CD4-positive, alpha-beta T cell treated with Interleukin-4 for 1 hour (primary cell): ENCODE data around the gene ULK4.
"Not testable (repeated sequence)": the region's sequence is repeated elsewhere in the genome, so short reads cannot be mapped to it uniquely, and the experiment has no call there.

Experiments
- DNase-seq, 2 donors: peaks; one replicate each; pipeline ENCODE4 v3.0.0-alpha.2; 2020 to 2022

The ULK4 gene

GRCh38 chr3:41478278-41478677, 483.6 kb downstream of the ULK4 start:
- DNase-seq, result no peak

DNA sequence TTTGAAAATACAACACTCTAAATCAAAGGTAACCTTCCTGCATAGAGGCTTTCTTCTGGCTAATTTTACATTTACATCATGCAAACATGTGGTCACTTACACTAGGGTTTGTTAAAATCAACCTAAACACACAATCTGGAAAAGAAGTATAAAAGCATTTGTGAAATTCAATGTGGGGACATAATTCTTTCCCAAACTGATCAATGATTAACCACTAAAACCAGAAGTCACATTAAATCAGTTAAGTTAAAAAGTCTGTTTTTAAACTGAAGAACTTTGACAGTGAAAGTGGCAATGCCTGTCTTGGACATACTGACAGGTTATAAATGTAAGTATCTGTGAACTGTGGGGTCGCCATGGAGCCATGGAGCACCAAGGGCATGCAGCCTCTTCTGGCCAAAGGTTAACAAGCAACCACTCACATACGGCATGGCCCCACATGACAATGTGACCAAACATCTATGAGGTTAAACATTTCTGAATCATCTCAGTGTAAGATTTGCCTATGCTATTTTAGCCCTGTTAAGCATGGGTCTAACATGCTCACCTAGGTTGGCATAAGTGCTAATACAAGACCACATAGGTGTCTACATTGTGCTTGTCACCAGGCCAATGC, 484.4 kb downstream of the ULK4 start:
- DNase-seq, result no peak

DNA sequence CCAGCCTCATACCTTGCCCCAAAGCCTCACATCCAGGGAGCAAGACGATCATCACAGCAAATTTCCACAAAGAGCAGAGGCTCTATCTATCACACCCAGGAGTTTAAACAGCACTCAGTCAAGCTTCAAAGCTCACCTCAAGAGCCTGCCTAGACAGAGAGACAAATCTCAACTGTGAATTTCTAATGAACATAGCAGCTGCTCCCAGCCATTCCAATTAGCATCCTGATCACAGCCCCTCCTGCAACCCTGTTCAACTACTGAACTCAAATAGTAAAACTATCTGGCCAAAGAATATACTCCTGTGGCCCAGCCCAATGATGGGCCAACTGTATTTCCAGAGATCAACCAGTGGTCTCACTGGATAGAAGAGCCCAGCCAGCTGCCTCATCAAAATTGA, 492.8 kb downstream of the ULK4 start:
- DNase-seq, result no peak

DNA sequence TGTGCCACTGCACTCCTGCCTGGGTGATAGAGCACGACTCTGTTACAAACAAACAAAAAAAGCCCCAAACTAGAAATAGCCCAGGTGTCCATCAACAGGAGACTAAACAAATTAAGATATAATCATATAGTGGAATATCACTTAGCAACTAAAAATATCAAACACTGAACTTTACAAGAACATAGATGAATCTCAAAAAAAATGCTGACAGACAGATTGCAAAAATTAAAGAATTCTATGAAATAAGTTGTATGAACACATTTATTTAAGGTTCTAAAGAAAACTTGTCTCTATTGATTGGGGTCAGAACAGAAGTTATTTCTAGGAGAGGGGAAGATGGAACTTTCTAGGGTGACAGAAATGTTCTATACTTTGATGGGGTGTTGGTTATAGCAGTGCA, 494.4 kb downstream of the ULK4 start:
- DNase-seq, result no peak

GRCh38 chr3:41464858-41465257, 497.0 kb downstream of the ULK4 start:
- DNase-seq, result no peak

DNA sequence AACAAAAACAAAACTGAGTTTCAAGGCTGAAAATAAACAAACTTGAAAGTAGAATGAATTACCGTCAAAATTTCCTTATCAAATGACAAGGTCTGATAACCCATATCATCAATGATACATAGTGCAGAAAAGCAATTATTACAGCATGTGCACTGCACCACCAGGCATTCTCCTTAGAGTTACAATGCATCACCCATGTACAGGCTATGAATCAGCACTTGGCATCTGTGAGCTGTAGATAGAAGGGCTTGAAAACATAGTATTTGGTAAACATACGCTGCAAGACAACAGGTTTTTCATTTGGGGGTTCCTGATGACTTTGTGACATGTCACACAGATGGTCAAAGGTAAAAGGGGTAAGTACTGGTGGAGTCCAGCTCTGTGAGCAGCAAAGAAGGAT, 497.5 kb downstream of the ULK4 start:
- no peak for DNase-seq

GRCh38 chr3:41462103-41462691, 499.7 kb downstream of the ULK4 start:
- no peak for DNase-seq

GRCh38 chr3:41460736-41461135, 501.2 kb downstream of the ULK4 start:
- no peak for DNase-seq

DNA sequence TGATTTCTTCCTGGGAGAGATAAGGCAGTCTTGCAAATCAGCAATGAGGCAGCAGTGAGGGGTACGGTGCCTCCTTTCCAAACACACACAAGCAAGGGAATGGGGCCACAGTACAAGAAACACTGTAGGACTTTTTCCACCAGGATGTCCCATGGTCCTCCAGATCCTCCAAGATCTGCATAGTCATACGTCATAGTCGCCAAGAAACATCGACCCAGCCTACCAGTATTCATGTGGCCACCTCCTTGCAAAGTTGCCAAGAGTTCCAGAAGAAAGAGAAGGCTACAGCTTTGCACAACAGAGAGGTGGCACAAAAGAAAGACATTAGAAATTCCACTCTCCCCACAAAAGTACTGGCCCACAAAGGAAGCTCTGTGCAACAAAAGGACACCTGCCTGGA, 504.7 kb downstream of the ULK4 start:
- DNase-seq, result no peak

GRCh38 chr3:41456162-41456561, 505.7 kb downstream of the ULK4 start:
- no peak for DNase-seq

DNA sequence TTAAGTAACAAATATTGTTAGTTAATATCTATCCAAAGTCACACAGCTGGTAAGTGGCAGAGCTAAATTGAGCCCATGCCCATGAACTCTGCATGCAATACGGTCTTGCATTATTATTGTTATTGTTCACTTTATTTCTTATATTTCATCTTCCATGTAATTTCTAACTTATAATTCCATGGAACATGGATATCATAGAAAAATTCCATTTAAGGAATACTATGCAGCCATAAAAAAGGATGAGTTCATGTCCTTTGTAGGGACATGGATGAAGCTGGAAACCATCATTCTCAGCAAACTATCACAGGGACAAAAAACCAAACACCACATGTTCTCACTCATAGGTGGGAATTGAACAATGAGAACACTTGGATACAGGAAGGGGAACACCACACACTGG, 508.3 kb downstream of the ULK4 start:
- not testable (repeated sequence) for DNase-seq

DNA sequence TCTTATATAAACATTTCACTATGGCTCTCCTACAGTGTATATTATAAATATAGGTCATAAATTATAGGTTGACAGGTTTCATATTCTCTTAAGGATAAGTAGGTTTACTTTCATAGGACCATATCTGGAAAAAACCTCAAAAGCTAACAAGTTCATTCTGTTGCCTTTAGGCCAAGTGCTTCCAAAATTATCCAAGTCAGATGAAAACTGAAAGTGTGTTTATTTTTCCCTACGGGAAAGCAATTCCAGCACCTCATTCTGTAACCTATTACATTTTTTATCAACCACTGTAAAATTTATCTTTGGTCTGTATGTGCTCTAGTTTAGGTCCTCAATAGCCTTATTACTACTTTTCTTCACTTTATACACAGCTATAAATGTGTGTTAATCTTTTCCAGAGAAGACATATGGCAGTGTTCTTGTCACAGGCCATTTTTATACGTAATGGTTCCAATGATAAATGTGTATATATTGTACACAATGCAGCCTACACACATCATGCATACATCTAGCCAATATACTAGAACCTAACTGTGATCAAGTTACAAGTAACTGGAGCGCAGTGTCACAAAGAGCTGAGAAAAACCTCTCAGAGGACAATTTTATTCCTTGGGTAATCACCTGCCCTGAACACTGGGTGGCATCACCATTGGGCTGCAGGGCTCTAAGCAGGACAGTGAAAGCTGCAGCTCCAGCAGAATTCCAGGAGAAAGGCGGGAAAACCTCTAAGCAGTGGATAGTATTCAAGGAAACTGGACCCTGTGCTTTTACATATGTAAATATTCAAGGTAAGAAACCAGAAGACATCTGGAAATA, 511.3 kb downstream of the ULK4 start:
- no peak for DNase-seq

- DNase-seq, result no peak
These were observed 513.5 kb downstream of the ULK4 start for GRCh38 chr3:41448396-41448795.

GRCh38 chr3:41447701-41448100, 514.2 kb downstream of the ULK4 start:
- no peak for DNase-seq

DNA sequence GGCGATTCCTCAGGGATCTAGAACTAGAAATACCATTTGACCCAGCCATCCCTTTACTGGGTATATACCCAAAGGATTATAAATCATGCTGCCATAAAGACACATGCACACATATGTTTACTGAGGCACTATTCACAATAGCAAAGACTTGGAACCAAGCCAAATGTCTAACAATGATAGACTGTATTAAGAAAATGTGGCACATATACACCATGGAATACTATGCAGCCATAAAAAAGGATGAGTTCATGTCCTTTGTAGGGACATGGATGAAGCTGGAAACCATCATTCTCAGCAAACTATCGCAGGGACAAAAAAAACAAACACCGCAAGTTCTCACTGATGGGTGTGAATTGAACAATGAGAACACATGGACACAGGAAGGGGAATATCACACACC, 515.6 kb downstream of the ULK4 start:
- DNase-seq, result not testable (repeated sequence)

DNA sequence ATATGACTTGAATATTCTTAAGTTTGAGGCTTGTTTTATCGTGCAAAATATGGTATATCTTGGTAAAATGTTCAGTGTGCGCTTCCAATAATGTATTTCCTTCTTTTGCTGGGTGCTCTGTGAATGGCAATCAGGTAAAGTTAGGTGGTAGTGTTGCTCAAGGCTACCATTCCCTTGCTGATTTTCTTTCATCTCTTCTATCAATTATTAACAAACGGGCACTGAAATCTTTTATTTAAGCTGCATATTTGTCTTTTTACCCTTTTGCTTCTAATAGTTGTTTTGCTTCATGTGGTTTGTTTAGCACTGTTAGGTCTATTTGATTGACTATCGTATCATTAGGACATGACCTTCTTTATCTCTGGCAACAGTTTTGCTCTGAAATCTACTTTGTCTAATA, 520.3 kb downstream of the ULK4 start:
- no peak for DNase-seq

GRCh38 chr3:41441139-41441538, 520.8 kb downstream of the ULK4 start:
- DNase-seq, result no peak

DNA sequence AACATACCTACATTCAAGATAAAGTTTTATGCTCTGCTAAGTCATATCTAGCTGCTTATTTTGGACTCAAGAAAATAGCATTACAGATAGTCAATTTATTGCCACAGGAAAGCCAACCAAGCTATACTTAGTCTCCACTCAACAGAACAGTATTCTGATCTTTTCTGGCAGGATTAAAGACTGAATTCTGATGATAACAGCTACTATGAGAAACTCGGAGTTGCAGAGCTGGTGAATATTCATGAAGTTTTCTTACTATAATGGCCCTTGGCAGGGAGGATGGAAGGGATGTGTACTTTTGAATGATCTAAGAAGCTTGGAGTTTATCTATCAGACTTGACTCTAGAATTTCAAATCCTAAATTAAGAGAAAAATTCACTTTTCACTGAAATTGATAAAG, 524.9 kb downstream of the ULK4 start:
- no peak for DNase-seq

GRCh38 chr3:41434781-41435180, 527.1 kb downstream of the ULK4 start:
- DNase-seq, result no peak

GRCh38 chr3:41431386-41431785, 530.5 kb downstream of the ULK4 start:
- no peak for DNase-seq

DNA sequence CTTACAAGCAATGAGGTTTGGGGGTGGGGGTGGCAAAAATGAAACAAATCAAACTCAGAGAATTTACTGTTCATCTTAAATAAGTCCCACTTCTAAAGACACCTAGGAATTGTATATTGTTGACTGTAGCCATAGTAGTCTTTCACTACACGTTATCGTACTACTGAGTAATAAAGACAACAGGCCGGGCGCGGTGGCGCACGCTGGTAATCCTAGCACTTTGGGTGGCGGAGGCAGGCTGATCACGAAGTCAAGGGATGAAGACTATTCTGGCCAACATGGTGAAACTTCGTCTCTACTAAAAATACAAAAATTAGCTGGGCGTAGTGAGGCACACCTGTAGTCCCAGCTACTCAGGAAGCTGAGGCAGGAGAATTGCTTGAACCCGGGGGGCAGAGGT, 531.0 kb downstream of the ULK4 start:
- no peak for DNase-seq

GRCh38 chr3:41430391-41430790, 531.5 kb downstream of the ULK4 start:
- no peak for DNase-seq

DNA sequence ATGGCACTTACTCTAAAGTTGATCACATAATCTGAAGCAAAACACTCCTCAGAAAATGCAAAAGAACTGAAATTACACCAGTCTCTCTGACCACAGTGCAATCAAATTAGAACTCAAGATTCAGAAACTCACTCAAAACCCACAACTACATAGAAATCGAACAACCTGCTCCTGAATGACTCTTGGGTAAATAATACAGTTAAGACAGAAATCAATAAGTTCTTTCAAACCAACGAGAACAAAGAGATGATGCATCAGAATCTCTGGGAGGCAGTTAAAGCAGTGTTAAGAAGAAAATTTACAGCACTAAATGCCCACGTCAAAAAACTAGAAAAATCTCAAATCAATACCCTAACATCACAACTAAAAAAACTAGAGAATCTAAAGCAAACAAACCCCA, 535.4 kb downstream of the ULK4 start:
- no peak for DNase-seq

- DNase-seq, result peak in 1 of 2 donors; percentile 16
These were observed 537.2 kb downstream of the ULK4 start for GRCh38 chr3:41424543-41425300.
